SK-N-MC (cell line): ENCODE measurements around the gene EXT2.

ENCODE experiments used
- EZH2 ChIP-seq: fragments of 200-600 bp; sonication (generic); IDR thresholded peaks from one replicate; pipeline ENCODE4 v1.6.1; 2017; ENCODE audit warnings: antibody characterized with exemption
- FOXP2 ChIP-seq: optimal IDR thresholded peaks from 2 replicates; pipeline ENCODE3; 2011; ENCODE audit warnings: mild to moderate bottlenecking, moderate library complexity; ENCODE audit not compliant: insufficient read depth; ENCODE audit errors: extremely low read length, control extremely low read depth
- POLR2AphosphoS5 ChIP-seq: IDR thresholded peaks from 2 replicates; pipeline ENCODE4 v1.6.1; 2012; ENCODE audit warnings: mild to moderate bottlenecking, low read depth, low read length, borderline replicate concordance

DNA sequence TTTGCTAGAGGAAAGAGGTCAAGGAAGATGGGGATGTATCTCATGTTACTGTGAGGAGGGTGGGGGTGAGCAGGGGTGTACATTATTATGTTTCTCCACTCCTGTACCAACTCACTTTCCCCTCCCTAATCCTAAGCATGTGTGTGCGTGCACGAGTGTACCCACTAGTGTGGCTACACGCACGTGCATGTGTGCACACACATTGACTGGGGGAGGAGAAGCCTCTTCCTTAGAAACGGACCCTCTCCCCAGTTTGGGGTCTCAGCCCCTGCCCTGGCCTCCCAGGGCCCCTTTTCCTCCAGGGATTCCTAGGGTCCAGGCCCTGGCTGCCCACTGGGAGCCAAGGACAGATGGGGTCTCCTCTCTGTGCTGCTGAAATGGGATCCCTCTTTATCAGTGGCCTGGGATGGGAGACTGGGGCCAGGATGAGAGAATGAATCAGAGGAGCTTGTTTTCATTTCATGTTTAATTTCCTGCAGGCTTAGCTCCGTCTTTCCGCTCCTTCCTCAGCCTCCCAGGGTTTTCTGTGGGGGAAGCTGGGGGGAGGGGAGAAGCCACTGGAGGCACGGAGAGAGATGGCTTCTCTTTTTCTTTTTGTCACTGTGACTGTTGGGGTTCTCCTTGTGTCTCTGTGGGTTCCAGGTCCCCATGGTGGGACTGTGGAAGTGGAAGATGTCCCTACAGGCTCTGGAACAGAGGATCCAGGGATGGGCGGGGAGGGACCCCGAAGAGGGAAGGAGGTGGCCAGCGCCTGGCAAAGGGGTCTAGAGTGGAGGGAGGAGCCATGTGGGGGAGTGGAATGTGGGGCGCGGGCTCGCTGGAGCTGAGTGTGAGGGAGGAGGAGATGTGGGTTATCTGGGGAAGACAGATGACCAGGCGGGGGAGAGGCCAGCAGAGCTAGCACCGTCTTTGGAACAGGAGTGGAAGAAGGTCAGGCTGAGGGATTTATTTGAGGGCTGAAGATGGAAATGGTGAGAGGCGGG lies 174.2 kb downstream of the EXT2 start:
- TF ChIP-seq POLR2AphosphoS5 (no peak), EZH2 (no peak), FOXP2 (no peak)
